ENCODE results near the gene KCNA3.

The KCNA3 gene

GRCh38 chr1:110674337-110675059 is at the start of gene KCNA3:
TSS of gene KCNA3 (minus strand) at chr1:110674940. CDS start at chr1:110674809, 131 bp downstream.
- Histone ChIP-seq H3K4me3 (peak within 1 kb of the TSS; percentile 46 to 60 (median 52)), H3K27ac (peak within 1 kb of the TSS; percentile 28 to 92 (median 67))

- no peak overlapping the region for H3K4me3 ChIP-seq
- no peak overlapping the region for H3K27ac ChIP-seq
These were observed 48.1 kb upstream of the KCNA3 start for GRCh38 chr1:110722807-110723206.

GRCh38 chr1:110719908-110720307 is 45.2 kb upstream of the KCNA3 start:
- Histone ChIP-seq H3K4me3 (no peak overlapping the region), H3K27ac (no peak overlapping the region)

GRCh38 chr1:110718452-110718851 is 43.7 kb upstream of the KCNA3 start:
- Histone ChIP-seq H3K27ac (no peak overlapping the region), H3K4me3 (no peak overlapping the region)

- Histone ChIP-seq H3K4me3 (no peak overlapping the region), H3K27ac (no peak overlapping the region)
These were observed 42.4 kb upstream of the KCNA3 start for GRCh38 chr1:110717179-110717578.

GRCh38 chr1:110714374-110714995 is 39.7 kb upstream of the KCNA3 start:
- no peak overlapping the region for H3K4me3 ChIP-seq
- no peak overlapping the region for H3K27ac ChIP-seq

GRCh38 chr1:110713221-110713620 is 38.5 kb upstream of the KCNA3 start:
- no peak overlapping the region for H3K4me3 ChIP-seq
- no peak overlapping the region for H3K27ac ChIP-seq

- Histone ChIP-seq H3K4me3 (no peak overlapping the region), H3K27ac (no peak overlapping the region)
These were observed 35.6 kb upstream of the KCNA3 start for GRCh38 chr1:110710314-110710713.

GRCh38 chr1:110708974-110709440 is 34.3 kb upstream of the KCNA3 start:
- H3K27ac ChIP-seq = no peak overlapping the region

GRCh38 chr1:110707232-110707631 is 32.5 kb upstream of the KCNA3 start:
- no peak overlapping the region for H3K27ac ChIP-seq

More at GRCh38 chr1:110708974-110709440, 34.3 kb upstream of the KCNA3 start:
- H3K4me3 ChIP-seq = no peak overlapping the region

GRCh38 chr1:110706621-110707020 is 31.9 kb upstream of the KCNA3 start:
- H3K27ac ChIP-seq = no peak overlapping the region
- no peak overlapping the region for H3K4me3 ChIP-seq

More at GRCh38 chr1:110707232-110707631, 32.5 kb upstream of the KCNA3 start:
- no peak overlapping the region for H3K4me3 ChIP-seq

- Histone ChIP-seq H3K27ac (no peak overlapping the region), H3K4me3 (no peak overlapping the region)
These were observed 27.5 kb upstream of the KCNA3 start for GRCh38 chr1:110702260-110702659.

- H3K27ac ChIP-seq = no peak overlapping the region
- no peak overlapping the region for H3K4me3 ChIP-seq
These were observed 26.0 kb upstream of the KCNA3 start for GRCh38 chr1:110700767-110701166.

- Histone ChIP-seq H3K4me3 (no peak overlapping the region), H3K27ac (no peak overlapping the region)
These were observed 22.9 kb upstream of the KCNA3 start for GRCh38 chr1:110697606-110698005.

GRCh38 chr1:110696818-110697217 is 22.1 kb upstream of the KCNA3 start:
- Histone ChIP-seq H3K27ac (no peak overlapping the region), H3K4me3 (no peak overlapping the region)

- no peak overlapping the region for H3K27ac ChIP-seq
These were observed 16.1 kb upstream of the KCNA3 start for GRCh38 chr1:110690709-110691365.

GRCh38 chr1:110689868-110690267 is 15.1 kb upstream of the KCNA3 start:
- Histone ChIP-seq H3K27ac (no peak overlapping the region), H3K4me3 (no peak overlapping the region)

More at GRCh38 chr1:110690709-110691365, 16.1 kb upstream of the KCNA3 start:
- H3K4me3 ChIP-seq = no peak overlapping the region

GRCh38 chr1:110688514-110688913 is 13.8 kb upstream of the KCNA3 start:
- H3K27ac ChIP-seq = no peak overlapping the region
- H3K4me3 ChIP-seq = no peak overlapping the region

- Histone ChIP-seq H3K4me3 (no peak overlapping the region), H3K27ac (no peak overlapping the region)
These were observed 12.5 kb upstream of the KCNA3 start for GRCh38 chr1:110687250-110687649.

GRCh38 chr1:110686188-110686587 is 11.4 kb upstream of the KCNA3 start:
- no peak overlapping the region for H3K4me3 ChIP-seq
- no peak overlapping the region for H3K27ac ChIP-seq

GRCh38 chr1:110684491-110684890 is 9.8 kb upstream of the KCNA3 start:
- no peak overlapping the region for H3K27ac ChIP-seq
- H3K4me3 ChIP-seq = no peak overlapping the region
